NCI-H2171 (cell line): ENCODE data around the gene SLC39A10.
A peak's percentile ranks its signal among the peaks of the same experiment; 100 is the strongest.
"Not testable (repeated sequence)": the region's sequence is repeated elsewhere in the genome, so short reads cannot be mapped to it uniquely, and the experiment has no call there.

Experiments used
- DNase-seq: peaks from one replicate; lab custom pipeline; 2025; lab: John Stamatoyannopoulos, UW

Gene SLC39A10

DNA sequence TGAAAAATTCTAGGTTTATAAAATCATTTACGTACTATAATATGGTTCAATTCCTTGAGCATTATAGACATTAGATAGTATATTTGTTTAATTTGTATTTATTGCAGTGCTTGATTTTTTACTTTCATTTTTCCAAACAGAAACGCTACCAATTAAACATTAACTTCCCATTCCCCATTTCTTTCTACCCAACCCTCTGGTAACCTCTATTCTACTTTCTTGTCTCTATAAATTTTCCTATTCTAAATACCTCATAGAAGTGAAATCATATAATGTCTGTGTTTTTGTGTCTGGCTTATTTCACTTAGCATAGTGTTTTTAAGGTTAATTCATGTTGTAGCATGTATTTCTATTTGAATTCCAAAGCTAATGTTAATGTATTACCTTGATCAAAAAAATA is 11.6 kb upstream of the SLC39A10 start:
- no peak for DNase-seq

DNA sequence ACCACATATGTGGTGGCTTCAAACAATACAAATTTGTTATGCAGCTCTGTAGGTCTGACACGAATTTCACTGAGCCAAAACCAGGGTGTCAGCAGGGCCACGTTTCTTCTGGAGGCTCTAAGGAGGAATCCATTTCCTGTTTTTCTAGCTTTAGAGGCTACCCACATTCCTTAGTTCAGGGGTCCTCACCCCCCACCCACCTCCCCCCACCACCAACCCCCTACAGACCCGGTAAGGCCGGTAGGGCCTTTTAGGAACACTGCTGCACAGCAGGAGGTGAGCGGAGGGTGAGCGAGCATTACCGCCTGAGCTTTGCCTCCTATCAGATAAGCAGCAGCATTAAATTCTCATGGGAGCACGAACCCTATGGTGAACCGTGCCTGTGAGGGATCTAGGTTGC is 10.6 kb upstream of the SLC39A10 start:
- DNase-seq = peak; percentile 15

DNA sequence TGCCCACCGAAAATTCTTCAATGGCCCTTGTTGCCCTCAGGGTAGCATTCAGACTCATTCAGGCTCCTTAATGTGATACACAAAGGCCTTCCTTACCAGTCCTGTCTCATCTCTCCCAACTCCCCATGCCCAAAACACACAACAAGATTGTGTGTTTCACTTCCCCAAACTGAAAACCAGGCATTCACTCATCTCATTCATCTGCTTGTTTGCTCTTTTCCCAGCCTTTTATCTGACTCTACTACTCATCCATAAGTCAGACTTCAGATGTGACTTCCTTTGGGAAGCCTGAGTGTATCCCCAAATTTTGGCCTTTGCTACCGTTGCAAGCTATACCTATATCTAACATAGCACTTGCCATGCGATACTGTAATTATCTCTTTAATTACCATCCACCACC is 9.7 kb upstream of the SLC39A10 start:
- DNase-seq = no peak

DNA sequence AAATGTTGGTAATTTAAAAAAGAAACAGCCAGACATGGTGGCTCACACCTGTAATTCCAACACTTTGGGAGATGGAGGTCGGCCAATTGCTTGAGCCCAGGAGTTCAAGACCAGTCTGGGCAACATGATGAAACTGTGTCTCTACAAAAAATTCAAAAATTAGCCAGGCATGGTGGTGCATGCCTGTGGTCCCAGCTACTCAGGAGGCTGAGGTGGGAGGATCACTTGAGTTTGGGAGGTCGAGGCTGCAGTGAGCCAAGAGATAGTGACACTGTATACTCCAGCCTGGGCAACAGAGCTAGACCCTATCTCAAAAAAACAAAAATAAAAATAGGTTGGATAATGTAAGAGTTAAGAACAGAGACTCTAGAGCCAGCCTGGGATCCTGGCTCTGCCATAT is 8.7 kb upstream of the SLC39A10 start:
- not testable (repeated sequence) for DNase-seq

DNA sequence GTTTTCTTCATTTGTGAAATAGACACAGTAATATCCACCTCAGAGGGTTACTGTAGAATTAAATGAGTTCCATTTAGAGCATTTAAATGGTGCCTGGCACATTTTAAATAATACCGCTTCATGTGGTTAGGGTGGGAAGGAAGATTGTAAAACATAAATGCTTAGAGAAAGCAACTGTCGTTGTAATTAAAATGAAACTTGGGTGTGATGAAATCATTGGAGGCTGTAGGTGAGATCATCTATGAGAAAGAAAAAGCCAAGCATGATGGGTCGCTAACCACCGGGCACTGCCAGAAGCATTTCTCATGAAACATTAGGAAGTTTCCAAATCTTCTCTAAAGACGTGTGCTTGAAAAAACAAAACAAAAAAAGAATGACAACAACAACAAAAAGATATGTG is 8.2 kb upstream of the SLC39A10 start:
- no peak for DNase-seq

DNA sequence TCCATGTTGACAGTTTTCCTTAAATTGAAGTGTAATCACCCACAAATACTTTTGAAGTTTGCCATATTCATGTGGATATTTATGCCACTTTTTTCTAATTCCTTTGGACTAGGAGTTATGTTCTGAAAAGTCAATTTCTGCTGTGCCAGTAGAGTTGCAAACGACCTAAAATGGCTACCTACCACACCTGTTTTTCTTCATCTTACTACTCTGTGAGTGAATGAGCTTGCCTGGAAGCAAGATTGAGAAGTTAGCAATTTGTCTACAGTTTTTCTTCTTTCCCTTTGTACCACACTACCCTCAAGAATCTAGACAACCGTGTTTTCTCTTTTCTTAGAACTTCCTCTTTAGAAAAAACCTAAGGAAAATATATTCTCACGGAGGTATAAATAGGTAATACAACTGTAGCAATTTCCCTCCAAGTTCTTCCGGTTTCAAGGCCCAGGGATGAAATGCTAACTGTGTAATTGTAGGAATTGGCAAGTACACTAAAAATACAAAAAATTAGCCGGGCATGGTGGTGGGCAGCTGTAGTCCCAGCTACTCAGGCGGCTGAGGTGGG is 7.3 kb upstream of the SLC39A10 start:
- no peak for DNase-seq

DNA sequence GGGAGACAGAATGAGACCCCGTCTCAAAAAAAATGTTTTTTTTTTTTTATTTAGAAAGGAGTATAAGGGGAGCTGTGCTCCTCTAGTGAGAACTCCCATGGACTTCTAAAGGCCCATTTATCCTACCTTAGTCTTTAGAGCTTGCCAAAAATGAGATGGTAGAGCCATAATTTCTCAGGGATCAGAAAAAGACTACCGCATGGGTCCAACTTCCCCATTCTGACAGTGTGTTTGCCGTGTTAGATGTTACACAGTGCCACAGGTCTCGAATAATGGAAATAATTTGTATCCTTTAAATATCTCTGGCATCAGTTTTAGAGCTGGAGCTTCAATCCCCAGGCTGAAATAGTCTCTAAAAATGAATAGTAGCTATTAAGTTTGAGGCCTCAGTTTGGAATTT is 6.0 kb upstream of the SLC39A10 start:
- DNase-seq = no peak

DNA sequence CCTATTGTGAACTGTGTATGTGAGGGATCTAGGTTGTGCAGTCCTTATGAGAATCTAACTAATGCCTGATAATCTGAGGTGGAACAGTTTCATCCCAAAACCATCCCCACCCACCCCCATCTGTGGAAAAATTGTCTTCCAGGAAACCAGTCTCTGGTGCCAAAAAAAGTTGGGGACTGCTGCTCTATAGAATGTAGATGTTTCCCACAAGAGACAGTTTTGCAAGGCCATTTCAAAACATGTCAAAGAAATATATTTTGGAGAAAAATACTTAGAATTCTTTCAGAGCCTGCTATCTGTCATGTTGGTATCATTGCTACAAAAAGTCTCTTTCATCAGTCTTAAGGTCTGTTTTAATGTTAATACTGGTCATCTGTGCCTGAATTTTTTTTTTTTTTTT is 4.1 kb upstream of the SLC39A10 start:
- DNase-seq = no peak

DNA sequence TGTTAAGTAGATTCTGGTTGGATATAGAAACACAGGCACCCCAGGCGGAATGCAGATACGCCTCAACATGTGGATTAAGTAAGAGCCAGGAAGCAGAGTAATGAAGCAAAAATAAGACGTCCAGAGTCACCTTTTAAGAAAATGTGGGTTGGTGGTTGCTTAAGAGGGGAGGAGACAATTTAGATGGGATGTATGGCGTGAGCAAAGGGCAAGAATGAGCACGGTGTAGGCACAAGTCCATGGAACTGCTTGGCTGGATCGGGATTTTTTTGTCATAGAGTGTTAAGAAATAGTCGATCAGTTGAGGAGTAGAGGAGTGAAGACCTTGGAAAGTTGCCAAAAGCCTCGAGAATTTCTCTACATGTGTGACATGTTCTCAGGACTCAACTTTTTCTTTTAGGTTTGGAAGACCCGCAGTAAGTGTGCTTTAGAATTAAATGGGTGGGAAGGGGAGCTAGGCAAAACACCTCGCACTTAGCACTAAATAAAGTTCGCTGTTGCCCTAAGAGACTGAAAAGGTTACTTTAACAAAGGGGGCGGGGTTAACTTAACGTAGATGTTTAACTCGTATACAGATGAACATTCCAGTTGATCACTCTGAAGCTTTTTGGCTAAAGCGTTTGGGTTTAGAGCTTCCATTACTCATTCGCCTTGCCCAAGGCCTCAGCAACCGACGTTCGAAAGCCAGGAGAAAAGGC is 716 bp upstream of the SLC39A10 start:
- DNase-seq = no peak

DNA sequence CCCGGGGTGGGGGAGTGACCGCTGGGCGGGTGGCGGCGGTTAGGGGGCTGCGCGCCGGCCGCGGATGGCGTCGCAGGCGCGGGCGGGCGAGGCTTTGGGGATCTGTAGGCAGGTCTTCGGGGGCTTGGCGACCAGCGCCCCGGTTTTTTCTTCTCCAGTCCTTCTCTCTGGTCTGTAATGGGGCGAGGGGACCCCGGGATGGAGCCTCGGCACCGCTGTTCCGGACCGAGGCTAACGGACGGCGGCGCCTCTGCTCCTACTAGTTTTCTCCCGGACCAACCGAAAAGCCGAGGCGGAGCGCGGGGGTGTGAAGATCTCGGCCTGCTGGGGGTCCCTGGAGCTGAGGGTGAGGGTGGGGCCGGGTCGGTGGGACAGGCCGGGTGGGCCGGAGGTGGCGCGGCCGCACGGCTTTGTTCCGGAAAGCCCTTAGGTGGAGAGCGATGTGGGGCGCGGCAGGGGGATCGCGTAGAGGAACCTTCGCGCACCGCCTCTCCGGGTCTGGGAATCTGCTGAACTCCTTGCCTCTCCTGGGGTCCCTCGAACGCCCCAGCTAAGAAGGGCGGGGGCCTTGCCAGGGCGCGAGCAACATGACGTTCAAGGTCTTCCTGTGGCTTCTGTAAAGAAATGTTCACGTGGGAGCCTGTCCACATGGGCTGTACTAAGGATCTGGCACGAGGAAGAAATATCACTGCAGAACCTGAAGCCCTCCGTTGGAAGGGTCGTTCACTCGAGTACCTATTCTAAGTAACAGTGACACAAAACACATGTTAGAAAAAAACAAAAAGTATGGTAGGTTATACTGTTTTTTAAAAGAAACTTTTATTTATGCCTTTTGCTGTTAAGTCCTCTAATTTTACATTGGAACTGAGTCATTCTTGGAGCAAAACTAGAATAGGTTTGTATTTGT is 861 bp downstream of the SLC39A10 start:
- peak; percentile 61 for DNase-seq

DNA sequence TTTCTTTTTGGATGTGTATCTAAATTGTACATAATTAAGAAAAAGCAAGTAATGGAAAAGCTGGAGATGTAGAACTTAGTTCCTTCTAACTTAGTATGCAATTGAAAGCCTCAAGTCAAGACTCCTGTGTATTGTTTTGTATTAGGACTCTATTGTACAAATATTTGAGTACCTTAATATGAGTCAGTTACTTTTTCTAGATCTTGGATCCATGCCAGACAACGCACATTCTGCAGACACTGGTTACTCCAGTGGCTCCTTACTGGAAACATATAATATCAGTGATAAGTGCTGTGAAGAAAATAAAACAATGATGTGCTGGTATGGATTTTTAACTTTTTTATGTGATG is 1.5 kb downstream of the SLC39A10 start:
- peak; percentile 5 for DNase-seq

DNA sequence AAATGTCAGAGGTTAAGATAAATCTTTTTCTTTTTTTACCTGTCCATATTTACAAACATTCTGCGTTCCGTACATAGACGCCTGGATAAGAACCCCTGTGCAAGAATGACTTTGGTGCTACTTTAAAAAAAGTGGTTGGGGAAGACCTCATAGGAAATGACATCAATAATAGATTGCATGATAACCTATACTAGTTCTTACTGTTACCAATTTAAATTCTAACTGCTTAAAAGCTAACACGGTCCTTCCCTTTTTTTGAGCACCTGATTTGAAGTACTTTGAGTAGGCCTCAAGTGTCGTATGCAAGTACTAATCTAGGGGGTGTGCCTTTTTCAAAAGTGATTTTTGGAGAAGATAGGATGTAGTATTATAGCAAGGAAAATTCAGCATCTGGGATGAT is 2.1 kb downstream of the SLC39A10 start:
- DNase-seq = no peak

DNA sequence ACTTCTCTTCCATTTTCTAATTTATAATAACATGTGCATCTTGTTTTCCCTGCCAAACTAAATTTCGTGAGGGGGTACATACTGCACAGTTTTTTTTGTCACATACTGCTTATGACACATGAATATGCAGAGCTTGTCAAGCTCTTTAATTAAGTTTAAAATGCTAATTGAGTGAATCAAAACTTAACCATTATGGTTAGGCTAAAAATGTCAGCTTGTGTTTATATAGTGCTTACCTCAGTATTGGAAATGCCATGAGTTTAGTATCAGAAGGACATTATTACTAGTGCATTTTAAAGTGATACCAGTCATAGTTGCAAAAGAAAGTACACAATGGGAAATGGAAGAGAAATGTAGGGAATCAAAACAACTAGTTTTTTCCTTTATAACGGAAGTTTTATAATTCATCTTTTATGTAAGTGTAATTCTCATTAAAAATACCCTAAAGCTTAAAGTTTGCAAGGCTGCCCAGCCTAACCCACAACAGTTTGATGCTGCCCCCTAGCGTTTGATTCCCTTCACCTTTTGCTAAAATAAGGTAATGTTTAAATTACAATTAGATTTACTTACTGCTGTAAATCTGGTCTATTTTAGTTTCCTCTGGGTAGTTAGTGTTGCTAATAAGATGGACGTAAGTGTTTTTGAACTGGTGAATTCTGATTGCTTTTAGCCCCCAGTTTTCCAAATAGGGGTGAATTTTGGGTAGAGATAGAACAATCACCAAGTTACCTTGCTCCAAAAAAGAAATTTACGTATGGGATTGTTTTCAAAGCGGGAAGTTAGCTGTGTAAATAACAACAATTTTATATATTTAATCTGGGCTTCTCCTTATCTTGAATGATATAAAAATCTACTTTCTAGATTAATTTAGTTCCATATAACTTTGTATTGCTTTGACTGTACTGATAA is 3.2 kb downstream of the SLC39A10 start:
- peak; percentile 2 for DNase-seq

DNA sequence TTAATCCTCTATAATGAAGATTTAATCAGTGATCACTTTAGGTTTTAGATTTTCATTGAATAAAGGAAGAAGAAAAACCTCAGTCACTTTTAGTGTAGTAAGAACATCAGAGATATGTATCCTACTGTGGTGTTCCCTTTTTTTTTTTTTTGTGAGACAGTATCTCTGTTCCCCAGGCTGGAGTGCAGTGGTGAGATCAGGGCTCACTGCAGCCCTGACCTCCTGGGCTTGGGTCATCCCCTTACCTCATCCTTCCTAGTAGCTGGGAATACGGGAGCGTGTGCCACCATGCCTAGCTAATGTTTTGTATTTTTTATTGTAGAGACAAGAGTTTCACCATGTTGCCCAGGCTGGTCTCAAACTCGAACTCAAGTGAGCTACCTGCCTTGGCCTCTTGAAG is 5.1 kb downstream of the SLC39A10 start:
- no peak for DNase-seq

DNA sequence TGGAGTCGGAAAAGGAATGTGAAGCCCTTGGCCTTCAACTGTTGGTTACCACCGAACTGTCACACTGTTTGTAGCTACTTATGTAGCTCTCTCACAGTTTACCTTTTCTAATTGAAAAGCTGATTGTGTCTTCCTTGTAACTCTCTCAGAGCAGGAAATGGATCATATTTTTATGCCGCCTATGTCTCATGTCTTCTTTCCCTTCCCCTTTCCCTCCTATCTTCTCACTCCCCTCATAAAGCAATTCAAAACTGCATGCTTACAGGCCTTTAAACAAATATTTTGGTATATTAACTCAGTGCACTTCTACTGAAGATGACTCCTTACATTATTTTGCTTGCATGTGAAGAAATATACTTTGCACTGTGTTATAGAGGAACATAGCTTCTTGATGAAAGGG is 6.0 kb downstream of the SLC39A10 start:
- no peak for DNase-seq

DNA sequence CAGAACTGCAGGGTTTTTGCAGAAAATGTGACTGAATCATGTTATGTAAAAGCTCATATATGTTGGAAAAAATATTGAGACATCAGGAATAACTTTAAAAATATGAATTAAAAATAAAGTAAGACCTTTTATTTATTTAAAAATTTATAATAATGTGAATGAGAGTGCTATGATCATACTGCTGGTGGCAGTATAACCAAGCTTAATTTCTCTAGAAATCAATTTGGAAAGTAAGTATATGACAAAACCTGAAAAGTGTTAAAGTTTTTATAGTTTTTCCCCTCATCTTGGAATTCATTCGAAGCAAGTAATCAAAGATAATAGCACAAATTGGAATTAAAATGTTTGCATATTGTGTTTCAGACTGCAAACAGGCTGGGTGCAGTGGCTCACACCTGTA is 7.5 kb downstream of the SLC39A10 start:
- no peak for DNase-seq

DNA sequence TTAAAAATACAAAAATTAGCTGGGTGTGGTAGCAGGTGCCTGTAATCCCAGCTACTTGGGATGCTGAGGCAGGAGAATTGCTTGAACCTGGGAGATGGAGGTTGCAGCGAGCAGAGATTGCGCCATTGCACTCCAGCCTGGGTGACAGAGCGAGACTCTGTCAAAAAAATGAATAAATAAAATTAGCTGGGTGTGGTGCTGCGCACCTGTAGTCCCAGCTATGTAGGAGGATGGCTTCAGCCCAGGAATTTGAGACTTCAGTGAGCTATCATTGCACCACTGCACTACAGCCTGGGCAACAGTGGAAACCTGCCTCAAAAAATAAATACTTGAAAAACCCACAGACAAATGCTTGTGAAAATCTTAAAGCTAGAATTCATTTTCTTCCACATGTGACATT is 8.1 kb downstream of the SLC39A10 start:
- not testable (repeated sequence) for DNase-seq

DNA sequence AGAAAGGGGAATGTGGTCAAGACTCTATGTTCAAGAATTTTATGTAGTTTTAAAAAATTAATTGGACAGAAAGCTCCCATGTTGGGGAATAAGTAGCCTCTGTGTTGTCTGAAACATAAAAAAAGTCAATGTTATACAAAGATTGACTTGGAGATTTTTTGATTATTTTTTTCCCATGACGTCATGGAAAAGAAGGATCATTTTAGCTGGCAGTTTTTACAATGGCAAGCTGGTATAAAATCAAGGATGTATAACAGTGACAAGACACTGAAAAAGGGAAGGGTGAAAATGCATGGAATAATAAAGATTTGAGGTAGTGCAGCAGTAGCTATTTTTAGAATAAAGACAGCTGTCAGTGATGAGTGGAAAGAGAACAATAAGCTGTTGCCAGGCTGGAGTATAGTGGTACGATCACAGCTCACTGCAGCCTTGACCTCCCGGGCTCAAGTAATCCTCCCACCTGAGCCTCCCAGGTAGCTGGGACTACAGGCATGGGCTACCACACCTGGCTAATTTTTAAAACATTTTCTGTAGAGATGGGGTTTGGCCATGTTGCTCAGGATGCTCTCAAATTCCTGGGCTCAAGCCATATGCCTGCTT is 9.2 kb downstream of the SLC39A10 start:
- DNase-seq = no peak

DNA sequence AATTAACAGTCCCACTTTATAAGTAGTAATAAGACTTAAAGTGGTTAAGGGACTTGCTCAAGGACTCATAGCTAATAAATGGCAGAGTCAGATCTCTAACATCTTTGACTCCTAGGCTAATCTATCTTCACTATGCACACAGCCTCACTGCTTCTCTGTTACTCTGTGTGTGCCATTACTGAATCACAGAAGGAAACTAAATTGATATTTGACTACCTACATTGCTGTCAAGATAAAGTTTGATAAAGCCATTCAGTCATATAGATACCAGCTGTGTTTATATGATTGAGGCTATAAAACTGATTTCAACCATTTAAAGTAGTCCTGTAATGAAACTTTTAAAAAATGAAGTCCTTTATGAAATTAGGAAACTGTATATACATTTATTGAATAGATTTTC is 10.9 kb downstream of the SLC39A10 start:
- no peak for DNase-seq

DNA sequence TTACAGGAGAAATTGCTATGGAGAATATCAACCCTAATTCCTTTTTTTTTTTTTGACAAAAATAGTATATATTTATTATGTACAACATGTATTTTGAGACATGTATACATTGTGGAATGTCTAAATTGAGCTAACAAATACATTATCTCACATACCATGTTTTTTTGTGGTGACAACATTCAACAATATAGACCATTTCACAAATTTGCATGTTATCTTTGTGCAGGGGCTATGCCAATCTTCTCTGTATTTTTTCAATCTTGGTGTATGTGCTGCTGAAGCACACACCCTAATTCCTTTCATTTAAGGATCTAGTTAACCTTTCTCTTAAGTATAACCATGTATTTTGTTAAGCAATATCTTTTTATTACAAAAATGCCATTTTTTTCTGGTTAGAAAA is 13.2 kb downstream of the SLC39A10 start:
- no peak for DNase-seq

DNA sequence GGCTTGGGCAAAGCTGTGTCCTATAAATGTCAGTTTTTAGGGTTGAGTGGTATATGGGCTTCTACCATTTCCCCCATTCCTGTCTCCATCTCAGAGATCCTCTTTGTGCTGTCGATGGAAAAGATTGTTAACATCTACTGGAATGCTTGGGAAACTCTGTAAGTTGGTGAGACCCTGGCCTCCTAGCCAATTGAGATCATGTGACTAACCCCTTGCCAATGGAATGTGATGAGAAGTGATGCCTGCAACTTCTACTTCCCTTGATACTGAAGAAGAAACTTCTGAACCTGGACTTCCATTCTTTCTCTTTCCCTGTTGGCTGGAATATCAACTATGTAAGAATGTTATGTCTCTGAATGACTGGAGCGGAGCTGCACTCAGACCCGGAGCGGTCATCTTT is 14.5 kb downstream of the SLC39A10 start:
- DNase-seq = no peak

DNA sequence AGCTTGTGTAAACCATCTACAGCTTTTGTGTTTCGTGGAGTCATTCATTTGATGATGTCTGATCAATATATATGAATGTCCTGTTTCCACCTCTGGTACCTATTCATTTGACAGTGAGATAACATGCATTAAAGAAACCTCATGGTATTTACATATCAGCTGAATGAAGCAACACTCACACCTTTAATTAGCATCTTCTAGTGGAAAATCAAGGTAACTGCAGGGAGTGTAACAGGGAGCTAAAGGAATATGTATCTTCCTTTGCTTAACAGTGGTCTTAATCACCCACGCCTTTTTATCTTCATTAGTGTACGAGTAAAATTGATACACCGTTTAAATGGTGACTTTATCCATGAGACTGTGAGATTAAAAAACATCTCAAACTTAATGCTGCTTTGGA is 15.6 kb downstream of the SLC39A10 start:
- DNase-seq = no peak
